Prostate gland (tissue), 2 donors: Measurements from ENCODE around the gene TUBB4A.

Experiments used
- POLR2AphosphoS5 ChIP-seq: sonication (generic); formaldehyde crosslinking; IDR thresholded peaks from one replicate; pipeline ENCODE4 v1.6.1; 2017; ENCODE audit warnings: antibody characterized with exemption
- TF ChIP-seq, protein P1 (sequence below), 4 experiments: fragments of 200-600 bp in 2 of 4; fragments of 450-650 bp in 2 of 4; sonication (generic) in 2 of 4; IDR thresholded peaks; 1 replicate in 3 of 4; 2 replicates in 1 of 4; pipeline ENCODE4 v1.5.1; 2016 to 2019; ENCODE audit warnings: antibody characterized with exemption in 4 of 4, mild to moderate bottlenecking in 2 of 4, moderate library complexity in 2 of 4

GRCh38 chr19:6470173-6470572, 31.9 kb downstream of the TUBB4A start:
- TF ChIP-seq, protein P1, sequence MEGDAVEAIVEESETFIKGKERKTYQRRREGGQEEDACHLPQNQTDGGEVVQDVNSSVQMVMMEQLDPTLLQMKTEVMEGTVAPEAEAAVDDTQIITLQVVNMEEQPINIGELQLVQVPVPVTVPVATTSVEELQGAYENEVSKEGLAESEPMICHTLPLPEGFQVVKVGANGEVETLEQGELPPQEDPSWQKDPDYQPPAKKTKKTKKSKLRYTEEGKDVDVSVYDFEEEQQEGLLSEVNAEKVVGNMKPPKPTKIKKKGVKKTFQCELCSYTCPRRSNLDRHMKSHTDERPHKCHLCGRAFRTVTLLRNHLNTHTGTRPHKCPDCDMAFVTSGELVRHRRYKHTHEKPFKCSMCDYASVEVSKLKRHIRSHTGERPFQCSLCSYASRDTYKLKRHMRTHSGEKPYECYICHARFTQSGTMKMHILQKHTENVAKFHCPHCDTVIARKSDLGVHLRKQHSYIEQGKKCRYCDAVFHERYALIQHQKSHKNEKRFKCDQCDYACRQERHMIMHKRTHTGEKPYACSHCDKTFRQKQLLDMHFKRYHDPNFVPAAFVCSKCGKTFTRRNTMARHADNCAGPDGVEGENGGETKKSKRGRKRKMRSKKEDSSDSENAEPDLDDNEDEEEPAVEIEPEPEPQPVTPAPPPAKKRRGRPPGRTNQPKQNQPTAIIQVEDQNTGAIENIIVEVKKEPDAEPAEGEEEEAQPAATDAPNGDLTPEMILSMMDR (IDR thresholded peaks at IDR 0.05), result no peak
- TF ChIP-seq POLR2AphosphoS5, result no peak
